ENCODE data around the gene RAPGEF5.
A peak's percentile ranks its signal among the peaks of the same experiment; 100 is the strongest.

Gene RAPGEF5, protein sequence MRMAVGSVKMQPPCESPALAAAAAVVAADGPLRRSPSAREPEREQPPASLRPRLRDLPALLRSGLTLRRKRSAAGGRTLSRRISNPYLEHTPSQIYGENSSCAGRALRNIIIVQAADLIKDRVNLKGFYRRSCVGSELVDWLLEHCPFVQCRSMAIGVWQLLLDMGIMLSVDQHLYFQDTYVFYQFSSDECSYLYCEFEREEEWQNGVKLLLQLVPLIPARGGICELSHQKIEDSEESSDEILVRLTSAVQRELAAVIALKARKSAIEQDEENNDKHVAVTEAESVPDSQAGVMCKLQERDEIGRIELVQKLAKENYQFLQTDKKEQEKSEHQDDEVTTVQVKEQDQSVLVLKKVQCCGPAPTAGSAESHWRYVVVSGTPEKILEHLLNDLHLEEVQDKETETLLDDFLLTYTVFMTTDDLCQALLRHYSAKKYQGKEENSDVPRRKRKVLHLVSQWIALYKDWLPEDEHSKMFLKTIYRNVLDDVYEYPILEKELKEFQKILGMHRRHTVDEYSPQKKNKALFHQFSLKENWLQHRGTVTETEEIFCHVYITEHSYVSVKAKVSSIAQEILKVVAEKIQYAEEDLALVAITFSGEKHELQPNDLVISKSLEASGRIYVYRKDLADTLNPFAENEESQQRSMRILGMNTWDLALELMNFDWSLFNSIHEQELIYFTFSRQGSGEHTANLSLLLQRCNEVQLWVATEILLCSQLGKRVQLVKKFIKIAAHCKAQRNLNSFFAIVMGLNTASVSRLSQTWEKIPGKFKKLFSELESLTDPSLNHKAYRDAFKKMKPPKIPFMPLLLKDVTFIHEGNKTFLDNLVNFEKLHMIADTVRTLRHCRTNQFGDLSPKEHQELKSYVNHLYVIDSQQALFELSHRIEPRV

DNA sequence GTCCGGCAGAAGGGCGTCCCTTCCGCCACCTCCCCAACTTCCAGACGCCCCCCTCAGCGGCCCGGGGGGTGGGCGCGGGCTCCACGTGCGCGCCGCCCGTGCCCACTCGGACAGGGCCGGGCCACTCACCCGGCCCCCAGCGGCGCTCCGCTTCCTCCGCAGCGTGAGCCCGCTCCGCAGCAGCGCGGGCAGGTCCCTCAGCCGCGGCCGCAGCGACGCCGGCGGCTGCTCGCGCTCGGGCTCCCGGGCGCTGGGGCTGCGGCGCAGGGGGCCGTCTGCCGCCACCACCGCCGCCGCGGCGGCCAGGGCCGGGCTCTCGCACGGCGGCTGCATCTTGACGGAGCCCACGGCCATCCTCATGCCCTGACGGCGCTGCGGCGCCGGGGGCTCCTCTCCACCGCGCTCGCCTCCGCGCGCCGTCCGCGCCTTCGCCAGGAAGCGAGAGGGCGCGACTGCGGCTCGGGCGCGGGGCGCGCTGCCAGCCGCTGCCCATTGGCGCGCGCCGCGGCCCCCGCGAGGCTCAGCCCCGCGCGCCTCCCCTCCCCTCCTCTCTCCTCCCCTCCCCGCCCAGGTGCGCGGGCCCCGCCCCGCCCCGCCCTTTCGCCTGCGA lies at the start of gene RAPGEF5:
RAPGEF5 (minus strand) TSS at position 454 of the 610 bp plus-strand sequence; CDS start at position 360, 94 bp downstream.
- DNase-seq, result peak; percentile 57

DNA sequence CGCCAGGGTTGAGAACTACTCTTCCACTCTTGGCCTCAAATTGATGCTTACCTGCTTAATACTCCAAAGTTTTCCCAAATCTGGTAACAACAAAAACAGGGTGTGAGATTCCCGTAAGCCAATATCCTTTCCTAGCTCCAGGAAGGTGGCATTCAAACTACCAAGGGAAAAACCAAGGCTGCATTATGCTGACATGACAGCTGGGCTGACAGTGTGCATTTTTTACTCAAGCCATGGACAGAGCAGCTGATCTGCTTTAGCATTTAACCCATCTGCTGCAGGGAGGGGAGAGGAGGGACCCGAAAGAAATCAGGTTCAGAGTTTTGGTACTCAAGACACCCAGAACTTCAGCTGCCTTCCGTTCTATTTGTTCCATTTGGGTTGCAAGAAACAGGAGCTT lies 49.8 kb upstream of the RAPGEF5 start:
- no peak for DNase-seq

DNA sequence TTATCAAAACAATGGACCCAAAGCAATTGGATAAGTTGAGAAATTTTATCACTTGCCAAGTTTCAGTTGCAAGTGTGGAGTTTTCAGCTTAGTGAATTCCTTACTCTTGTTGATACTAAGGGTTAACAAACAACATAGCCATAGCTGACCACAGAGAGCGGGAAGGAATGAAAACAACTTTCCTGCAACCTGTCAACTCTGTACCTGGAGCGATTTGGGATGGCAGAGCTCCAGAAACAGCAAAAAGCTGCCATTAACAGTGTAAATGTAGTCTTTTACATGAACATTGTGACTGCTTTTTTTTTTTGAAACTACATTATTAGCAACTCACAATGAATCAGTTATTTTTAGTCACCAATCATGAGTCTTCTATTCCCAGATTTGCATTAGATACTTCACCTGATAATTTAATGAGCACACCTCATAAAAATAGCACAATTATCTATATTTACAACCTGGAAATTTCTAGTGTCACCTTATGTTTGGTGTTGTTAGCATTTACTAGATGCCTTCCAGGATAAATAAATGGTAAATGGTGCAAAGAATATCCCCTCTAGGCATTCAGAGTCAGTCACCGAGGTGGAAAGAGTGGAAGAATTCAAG lies 47.6 kb upstream of the RAPGEF5 start:
- DNase-seq, result no peak

DNA sequence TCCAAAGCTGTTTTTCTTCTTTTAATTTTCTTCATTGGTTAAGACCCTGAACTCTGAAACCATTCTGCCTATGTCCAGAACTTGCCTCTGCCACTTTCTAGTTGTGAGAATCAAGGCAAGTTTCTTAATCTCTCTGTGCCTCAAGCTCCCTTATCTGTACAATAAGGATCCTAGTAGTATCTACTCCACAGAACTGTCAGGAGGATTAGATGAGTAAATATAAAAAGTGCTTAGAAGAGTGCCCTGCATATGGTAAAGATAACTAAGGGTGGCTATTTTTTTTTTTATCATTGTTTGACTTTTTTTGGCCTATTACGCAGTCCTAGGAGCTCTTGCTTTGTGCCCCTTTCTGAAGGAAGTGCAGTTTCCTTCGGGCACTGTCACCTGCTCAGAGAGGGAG lies 46.4 kb upstream of the RAPGEF5 start:
- DNase-seq, result no peak

DNA sequence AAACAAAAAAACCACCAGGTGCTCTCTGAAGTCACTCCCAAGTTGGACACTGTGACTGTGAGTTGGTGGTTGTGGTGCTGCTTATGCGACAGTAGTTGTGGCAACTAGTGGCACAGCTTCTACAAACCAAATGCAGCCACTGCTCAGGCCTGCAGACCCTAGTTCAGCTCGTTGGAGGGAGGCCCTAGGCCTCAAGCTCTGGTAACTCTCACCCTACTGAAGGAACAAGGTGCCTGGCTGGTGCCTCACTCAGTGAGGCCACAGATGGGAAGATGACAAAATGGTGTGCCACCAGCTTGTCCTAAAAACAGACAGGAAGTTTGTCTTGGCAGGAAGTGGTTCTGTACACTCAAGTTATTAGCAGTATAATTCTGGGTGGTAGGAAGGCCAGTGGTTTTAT lies 45.3 kb upstream of the RAPGEF5 start:
- DNase-seq, result no peak

DNA sequence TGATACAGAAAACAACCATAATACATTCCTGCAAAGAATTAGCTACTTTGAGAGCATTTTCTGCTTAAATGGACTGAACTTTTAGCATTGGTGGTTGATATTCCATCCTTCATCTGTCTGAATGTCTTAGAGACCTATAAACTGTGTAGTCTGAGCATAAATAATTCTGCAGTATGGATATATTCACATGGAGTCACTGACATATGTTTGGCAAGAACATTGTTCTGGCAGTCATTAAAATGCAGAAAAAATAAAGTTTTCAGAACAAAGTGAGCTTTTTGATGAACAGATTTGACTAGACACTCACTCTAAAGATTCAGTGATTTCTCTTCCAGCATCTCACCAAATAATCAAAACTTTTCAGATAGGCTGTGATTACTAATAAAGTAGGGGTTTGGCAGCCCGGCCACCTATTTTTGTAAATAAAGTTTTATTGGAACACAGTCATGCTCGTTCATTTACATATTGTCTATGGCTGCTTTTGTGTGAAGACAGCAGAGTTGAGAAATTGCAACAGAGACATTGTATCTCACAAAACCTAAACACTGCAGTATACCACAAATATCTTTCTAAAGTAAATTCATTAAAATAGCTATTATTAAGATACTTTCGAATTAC lies 44.1 kb upstream of the RAPGEF5 start:
- DNase-seq, result no peak

DNA sequence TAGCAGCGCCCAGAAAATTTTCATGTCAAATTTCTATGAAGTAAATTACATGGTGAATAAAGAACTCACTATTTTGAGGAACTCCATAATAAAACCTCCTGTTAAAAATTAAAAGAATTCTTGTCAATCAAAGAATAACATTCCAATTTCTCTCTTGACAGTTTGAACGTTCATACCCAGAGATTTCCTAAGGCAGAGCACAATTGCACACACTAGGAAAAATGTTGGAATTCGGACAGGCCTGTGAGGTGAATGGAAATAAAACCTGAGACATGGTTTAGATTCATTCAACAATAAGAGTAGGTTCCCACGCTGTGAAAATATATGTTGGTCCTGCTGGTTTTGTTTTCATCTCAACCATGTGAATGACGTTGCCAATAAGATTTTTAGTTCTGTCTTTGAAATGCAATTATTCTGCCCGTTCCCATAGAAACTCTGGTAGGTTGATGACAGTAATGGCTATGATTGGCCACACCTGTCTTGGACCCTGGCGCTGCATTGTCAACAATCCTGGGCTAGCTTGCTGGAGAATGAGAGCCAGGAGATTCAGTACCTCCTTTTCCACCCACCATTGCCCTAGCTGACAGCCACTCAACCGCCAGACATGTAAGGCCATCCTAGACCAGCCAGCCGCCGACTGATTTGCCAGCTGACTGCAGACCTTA lies 43.3 kb upstream of the RAPGEF5 start:
- DNase-seq, result no peak

DNA sequence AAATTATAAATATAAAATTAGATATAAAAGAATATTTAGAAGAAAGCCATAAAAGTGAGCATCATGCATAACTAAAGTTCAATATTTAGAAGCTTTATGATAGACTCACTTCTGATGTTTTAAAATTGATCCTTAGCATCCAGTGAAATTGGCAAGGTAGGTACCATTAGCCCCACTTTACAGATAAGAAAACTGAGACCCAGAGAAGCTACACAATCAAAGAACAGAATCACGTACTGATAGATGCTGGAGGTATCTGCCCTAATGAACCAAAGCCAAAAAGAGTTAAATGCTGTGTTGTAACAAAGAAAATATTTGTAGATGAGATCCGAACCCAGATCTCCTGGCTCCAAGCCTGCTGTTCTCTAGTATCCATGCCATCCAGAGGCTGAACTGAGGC lies 42.6 kb upstream of the RAPGEF5 start:
- DNase-seq, result no peak

DNA sequence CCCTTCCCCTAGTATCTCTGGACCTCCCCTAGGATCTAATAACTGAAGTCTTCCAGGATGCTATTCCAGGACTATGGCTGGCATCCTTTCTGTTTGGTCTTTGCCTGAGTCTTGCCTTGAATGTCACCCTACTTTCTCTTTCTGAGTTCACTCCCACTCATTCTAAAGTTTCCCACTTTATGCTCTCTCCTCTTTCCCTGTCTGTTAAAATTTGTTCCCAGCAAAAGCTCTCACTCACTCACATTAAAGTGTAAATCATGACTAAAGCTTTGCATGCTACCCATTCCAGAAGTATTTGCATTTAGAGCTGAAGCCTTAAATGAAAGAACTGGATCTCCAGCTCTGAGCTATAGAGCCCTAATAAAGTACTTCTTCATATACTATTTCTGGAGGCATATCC lies 42.1 kb upstream of the RAPGEF5 start:
- no peak for DNase-seq

DNA sequence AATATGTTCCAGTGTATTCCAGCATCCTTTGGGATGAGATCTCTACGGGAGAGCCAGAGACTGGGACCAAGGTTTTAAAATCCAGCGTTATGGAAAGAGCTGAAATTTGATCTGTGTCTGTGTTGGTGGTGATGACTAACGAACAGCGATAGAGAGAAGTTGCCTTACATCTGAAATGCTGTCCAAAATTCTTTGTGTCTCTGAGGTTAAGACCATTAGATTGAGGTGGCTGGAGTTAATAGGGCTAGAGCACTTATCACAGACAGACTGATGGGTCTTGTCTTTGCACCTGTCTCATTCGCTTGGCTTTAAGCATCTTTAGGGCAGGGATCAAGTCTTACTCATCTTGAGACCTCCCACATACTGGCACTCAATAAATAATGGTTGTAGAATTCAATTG lies 41.0 kb upstream of the RAPGEF5 start:
- no peak for DNase-seq

DNA sequence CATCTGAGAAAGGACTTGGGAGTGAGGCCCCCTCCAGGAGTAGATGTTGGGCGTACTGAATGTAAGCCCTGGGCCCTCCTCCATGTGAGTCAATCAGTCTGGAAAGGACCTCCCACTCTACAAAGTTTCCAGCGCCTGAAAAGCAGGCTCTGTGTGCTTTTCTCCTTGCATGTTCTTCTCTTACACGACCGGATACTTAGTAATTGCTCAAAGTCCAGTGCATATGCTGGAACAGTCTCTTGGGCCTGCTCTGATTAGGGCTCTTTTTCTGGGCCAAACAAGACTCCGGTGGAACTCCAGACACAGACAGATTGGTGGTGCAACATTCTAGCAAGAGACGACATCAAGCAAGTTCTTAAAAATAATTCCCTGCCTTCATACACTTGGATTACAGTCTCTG lies 38.3 kb upstream of the RAPGEF5 start:
- no peak for DNase-seq

DNA sequence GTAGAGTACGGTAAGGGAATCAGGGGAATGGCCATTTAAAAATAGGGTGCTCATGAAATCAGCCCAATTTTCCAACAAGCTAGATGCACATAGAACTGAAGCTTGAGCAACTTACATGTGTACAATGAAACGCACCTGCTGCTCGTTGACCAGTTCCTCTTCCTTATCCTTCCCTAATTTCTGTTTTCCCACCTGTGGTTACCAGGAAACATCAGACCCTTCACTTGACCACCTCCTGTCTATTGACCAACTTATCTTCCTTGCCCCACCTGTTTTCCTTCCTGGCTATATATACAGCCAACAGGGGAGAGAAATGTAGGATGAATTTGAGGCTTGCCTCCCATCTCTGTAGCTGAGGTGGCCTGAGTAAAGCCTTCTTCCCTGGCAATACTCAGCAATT lies 37.8 kb upstream of the RAPGEF5 start:
- no peak for DNase-seq

DNA sequence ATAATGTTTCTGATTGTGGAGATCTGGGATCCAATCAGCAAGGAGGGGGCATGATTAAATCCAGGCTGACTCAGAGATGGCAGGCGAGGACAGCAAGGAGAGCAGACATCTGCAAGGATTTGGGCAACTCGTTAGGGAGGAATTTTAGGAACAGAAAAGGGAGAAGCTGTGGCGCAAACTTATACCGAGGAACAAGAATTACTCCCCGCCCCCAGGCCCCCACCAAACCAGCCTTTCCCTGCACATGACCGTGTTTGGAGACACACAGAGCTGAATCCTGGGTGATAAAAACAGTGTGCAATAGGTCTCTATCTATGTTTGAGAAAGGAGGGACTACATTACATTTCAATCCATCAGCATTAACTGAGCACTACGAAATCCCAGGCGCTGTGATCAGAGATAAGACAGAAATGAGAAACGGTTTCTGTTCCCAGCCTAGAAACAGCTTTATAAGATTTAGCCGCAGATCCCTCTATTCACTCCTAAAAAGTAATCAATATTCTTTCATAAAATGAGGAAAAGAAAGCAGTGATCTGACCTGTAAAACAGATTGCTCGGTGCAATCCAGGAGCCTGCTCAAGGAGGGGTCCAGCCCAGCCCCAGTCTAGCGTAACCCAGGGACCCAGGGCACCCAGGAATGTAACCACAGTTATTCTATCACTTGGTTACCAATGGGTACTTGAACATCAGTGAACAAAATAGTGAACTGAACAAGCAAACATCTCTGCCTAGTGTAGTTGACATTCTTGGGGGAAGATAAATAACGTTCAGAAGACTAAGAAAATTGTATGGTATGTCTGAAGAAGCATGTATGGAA lies 37.2 kb upstream of the RAPGEF5 start:
- DNase-seq, result no peak

DNA sequence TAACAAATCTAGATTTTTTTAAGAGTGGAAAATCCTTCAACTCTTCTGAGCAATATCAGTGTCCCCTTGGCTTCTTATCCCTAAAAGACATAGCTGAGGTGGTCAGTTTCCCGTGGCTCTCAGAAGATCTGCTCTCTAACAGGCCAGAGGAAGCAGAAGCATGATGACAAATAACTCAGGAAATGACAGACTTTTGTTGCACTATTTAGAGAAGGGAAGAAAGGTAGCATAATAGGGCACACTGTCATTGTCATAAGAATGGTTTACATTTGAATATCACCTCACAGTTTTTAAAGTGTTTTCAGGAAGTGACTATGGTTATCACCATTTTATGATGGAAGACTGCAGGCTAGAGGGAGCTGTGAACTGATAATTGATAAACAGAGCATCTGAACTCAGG lies 33.6 kb upstream of the RAPGEF5 start:
- DNase-seq, result no peak

DNA sequence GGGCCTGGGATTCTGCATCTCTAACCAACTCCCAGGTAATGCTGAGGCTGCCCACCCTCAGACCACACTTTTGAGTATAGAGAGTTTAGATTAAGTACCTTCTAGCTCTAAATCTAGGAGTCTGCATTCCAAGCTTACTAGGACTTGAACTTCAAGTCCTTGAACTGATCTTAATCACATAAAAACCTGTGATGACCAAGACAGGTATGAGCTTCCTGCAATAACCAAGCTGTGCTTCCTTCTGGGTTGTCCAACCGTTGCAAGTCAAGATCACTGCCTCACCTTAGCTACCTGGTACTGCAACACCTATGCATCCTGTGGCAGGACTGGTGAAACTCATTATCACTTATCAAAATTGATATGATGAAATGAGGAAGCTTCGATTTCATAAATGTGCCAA lies 32.9 kb upstream of the RAPGEF5 start:
- DNase-seq, result no peak

DNA sequence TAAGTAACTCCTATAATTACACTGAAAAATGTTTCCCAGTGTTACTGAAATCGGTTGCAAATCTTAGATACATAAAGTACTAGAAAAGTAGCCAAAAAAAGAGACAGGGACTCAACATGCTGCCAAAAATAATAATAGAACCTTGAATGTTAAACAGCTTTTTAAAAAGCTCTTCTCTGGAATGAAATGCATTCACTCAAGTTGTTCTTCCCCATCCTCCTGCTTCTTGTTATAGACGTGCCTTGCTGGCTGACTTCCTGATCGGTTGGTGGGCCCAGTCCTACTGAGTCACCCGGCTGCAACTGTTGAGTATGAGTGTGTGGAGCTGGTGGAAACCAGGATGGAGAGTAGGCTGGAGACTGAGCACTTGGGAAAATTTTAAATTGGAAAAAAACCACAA lies 30.6 kb upstream of the RAPGEF5 start:
- DNase-seq, result no peak

DNA sequence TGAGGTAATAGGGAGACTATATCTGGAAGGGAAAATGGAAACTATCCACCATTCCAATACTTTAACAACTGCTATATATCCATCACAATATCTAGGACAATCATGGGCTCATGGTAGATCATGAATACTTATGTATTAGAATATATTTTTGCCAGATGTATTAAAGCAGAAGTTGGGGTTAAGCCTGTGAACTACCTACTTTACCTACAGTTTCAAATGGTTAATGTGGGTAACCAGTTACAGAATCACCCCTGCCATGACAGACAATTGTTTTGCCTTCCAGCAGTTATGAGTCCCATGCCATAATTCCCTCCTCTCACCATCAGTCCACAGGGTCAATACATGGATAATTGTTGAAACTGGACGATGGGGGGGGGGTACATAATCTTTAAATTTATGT lies 29.9 kb upstream of the RAPGEF5 start:
- no peak for DNase-seq

DNA sequence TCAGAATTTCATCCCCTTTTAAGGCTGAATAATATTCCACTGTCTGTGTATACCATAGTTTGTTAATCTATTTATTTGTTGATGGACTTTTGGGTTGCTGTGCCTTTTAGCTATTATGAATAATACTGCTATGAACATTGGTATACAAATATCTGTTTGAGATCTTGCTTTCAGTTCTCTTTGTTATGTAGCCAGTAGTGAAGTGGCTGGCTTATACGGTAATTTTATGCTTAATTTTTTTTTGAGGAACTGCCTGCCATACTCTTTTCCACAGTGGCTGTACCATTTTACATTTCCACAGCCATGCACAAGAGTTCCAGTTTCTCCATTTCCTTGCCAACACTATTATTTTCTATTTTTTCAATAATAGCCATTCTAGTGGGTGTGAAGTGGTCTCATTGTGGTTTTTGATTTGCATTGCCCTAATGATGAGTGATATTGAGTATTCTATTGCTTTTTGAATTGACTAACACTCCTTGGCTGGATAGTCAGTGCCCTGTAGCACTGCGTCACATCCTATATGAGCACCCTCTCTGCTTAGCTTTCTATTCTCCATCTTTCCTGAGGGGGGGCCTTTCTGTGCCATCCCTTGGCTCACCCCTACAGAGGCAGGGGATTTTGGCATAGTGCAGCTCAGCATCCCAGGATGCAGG lies 29.4 kb upstream of the RAPGEF5 start:
- no peak for DNase-seq

DNA sequence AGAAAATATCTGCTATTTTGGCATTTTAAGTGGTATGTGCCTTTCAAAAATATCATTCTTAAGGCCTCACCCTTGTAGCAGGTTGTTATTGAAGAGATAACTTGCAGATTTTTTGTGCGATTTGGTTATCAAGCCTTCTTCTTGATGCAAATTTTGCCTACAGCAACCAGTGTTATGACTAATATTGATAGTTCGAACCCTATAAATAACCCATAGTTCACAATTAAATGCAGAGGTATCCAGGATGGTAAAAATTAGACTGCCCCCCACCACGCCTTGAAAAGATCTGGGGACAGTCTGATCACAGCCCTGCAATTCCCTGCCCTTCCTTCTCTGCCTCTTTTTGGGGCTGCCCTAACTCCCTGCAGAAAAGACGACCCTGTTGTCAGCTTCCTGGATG lies 28.4 kb upstream of the RAPGEF5 start:
- no peak for DNase-seq

DNA sequence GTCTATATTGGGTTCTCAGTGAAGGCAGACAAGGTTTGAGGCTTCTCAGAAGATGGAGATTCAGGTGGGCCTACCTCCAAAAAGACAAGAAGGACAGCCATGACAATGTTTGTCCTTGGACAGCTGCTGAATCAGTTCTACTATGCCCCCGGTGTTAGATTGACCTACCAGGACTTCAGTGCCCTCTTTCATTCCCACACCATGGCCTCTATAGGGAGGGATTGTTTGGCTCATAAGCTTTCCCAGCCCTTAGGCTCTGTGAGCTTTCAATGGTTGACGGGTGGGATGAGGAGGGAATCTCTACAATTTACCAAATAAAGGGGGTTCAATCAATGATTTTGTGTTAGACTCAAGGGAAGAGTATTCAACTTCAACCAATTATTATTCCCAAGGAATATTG lies 23.4 kb upstream of the RAPGEF5 start:
- no peak for DNase-seq
